Liver (tissue), 9 donors: ENCODE data around the gene POLD3. TPM values are rescaled to one million over a fixed set of nuclear protein-coding genes. Genes with fewer than 3 reads are reported as not detected.

Experiments used
- DNase-seq: peaks from one replicate; pipeline ENCODE4 v3.0.0-alpha.2; 2017; ENCODE audit warnings: low spot score
- H3K27ac ChIP-seq, 2 donors: one replicate each; pipeline ENCODE4 v1.7.0; 2013; ENCODE audit warnings: inconsistent platforms in 2 of 2, low read length in 2 of 2, control low read depth in 1 of 2, low read depth in 1 of 2, mild to moderate bottlenecking in 1 of 2
- H3K27me3 ChIP-seq, 4 donors: one replicate each; pipeline versions ENCODE4 v1.6.1 to v1.7.0; 2013; ENCODE audit warnings: low read length in 3 of 4, inconsistent platforms in 1 of 4, mild to moderate bottlenecking in 1 of 4, moderate library complexity in 1 of 4; ENCODE audit not compliant: control insufficient read depth in 4 of 4, insufficient read depth in 4 of 4
- H3K36me3 ChIP-seq, 4 donors: one replicate each; pipeline versions ENCODE4 v1.6.1 to v1.7.0; 2013; ENCODE audit warnings: low read length in 3 of 4, mild to moderate bottlenecking in 3 of 4, low read depth in 1 of 4, moderate library complexity in 1 of 4; ENCODE audit not compliant: control insufficient read depth in 4 of 4, insufficient read depth in 3 of 4
- H3K4me1 ChIP-seq, 4 donors: one replicate each; pipeline versions ENCODE4 v1.6.1 to v1.7.0; 2013; ENCODE audit warnings: low read length in 3 of 4, mild to moderate bottlenecking in 3 of 4, moderate library complexity in 1 of 4; ENCODE audit not compliant: control insufficient read depth in 4 of 4, insufficient read depth in 4 of 4
- H3K4me3 ChIP-seq, 3 donors: one replicate each; pipeline versions ENCODE4 v1.6.1 to v1.7.0; 2013; ENCODE audit warnings: low read length in 3 of 3, control low read depth in 1 of 3, low read depth in 1 of 3, mild to moderate bottlenecking in 1 of 3
- H3K9ac ChIP-seq, 2 donors: one replicate each; pipeline ENCODE4 v1.7.0; 2013; ENCODE audit warnings: low read length in 2 of 2, mild to moderate bottlenecking in 2 of 2, moderate library complexity in 2 of 2, control low read depth in 1 of 2, low read depth in 1 of 2
- H3K9me3 ChIP-seq, 4 donors: one replicate each; pipeline versions ENCODE4 v1.6.1 to v1.7.0; 2013; ENCODE audit warnings: low read length in 3 of 4; ENCODE audit not compliant: control insufficient read depth in 4 of 4
- EGR1 ChIP-seq, 2 donors: IDR thresholded peaks; 2 replicates each; pipeline ENCODE4 v1.6.1; 2016 to 2018; ENCODE audit warnings: antibody characterized with exemption in 2 of 2, low read depth in 2 of 2
- FOXA1 ChIP-seq: IDR thresholded peaks from 2 replicates; pipeline ENCODE4 v1.6.1; 2016; ENCODE audit warnings: antibody characterized with exemption
- FOXA2 ChIP-seq: IDR thresholded peaks from 2 replicates; pipeline ENCODE4 v1.6.1; 2016; ENCODE audit warnings: antibody characterized with exemption
- GABPA ChIP-seq, 2 donors: IDR thresholded peaks in 1 of 2; conservative IDR thresholded peaks in 1 of 2; 2 replicates each; pipeline ENCODE4 v1.6.1; 2016; ENCODE audit warnings: antibody characterized with exemption in 2 of 2, mild to moderate bottlenecking in 1 of 2, moderate library complexity in 1 of 2
- HNF4A ChIP-seq, 2 donors: conservative IDR thresholded peaks; 2 replicates each; pipeline ENCODE4 v1.6.1; 2016; ENCODE audit warnings: antibody characterized with exemption in 2 of 2, mild to moderate bottlenecking in 2 of 2
- HNF4G ChIP-seq: IDR thresholded peaks from 2 replicates; pipeline ENCODE4 v1.6.1; 2016; ENCODE audit warnings: antibody characterized with exemption
- JUND ChIP-seq, 2 donors: IDR thresholded peaks; 2 replicates each; pipeline ENCODE4 v1.6.1; 2016; ENCODE audit warnings: antibody characterized with exemption in 2 of 2
- MAX ChIP-seq: IDR thresholded peaks from 2 replicates; pipeline ENCODE4 v1.6.1; 2016; ENCODE audit warnings: antibody characterized with exemption
- NR2F2 ChIP-seq: IDR thresholded peaks from 2 replicates; pipeline ENCODE4 v1.6.1; 2016; ENCODE audit warnings: antibody characterized with exemption
- RAD21 ChIP-seq, 2 donors: IDR thresholded peaks; 2 replicates each; pipeline ENCODE4 v1.6.1; 2016; ENCODE audit warnings: antibody characterized with exemption in 2 of 2, mild to moderate bottlenecking in 2 of 2
- RXRA ChIP-seq, 2 donors: IDR thresholded peaks; 2 replicates each; pipeline ENCODE4 v1.6.1; 2017 to 2018; ENCODE audit warnings: antibody characterized with exemption in 2 of 2, mild to moderate bottlenecking in 1 of 2
- SP1 ChIP-seq: IDR thresholded peaks from 2 replicates; pipeline ENCODE4 v1.6.1; 2018; ENCODE audit warnings: antibody characterized with exemption, mild to moderate bottlenecking
- TAF1 ChIP-seq: conservative IDR thresholded peaks from 2 replicates; pipeline ENCODE4 v1.6.1; 2016; ENCODE audit warnings: antibody characterized with exemption, mild to moderate bottlenecking
- YY1 ChIP-seq: IDR thresholded peaks from 2 replicates; pipeline ENCODE4 v1.6.1; 2016; ENCODE audit warnings: antibody characterized with exemption, mild to moderate bottlenecking
- WGBS: extraction: QIAGEN DNeasy Blood & Tissue Kit; methylation state at CpG from one replicate; pipeline ENCODE4 v1.1.7; 2013; 5-methylcytosine and 5-hydroxymethylcytosine counted together
- polyA plus RNA-seq, 2 donors: library from polyadenylated mRNA; stranded (reverse) in 1 of 2; unstranded in 1 of 2; fragments of 200-250 nt in 1 of 2; fragments of >200 nt in 1 of 2; fragmentation: Nextera tagmentation in 1 of 2; extraction: Ambion mirVana in 1 of 2; gene quantifications; one replicate each; pipeline versions ENCODE4 v1.2.1 to v1.2.3, GENCODE V29; 2013 to 2015
- total RNA-seq, 2 donors: library from RNA; depleted of rRNA; stranded (reverse); fragments of >200 nt; gene quantifications; one replicate each; pipeline ENCODE4 v1.2.3, GENCODE V29; 2014
- TF ChIP-seq, protein P1 (sequence below): IDR thresholded peaks from 2 replicates; pipeline ENCODE4 v1.6.1; 2016; ENCODE audit warnings: antibody characterized with exemption
- TF ChIP-seq, protein P2 (sequence below): IDR thresholded peaks from 2 replicates; pipeline ENCODE4 v1.6.1; 2016; ENCODE audit warnings: antibody characterized with exemption, mild to moderate bottlenecking
- TF ChIP-seq, protein P3 (sequence below): fragments of 150-350 bp; IDR thresholded peaks from 2 replicates; pipeline ENCODE4 v1.5.1; 2017; ENCODE audit warnings: improper control_type of control experiment, low read depth, low read length; ENCODE audit not compliant: missing input control
- TF ChIP-seq, protein P4 (sequence below): IDR thresholded peaks from 2 replicates; pipeline ENCODE4 v1.6.1; 2016; ENCODE audit warnings: antibody characterized with exemption
- donor health status: healthy.
- donor health status: healthy.
- donor health status: healthy.
- donor health status: healthy.
- donor health status: healthy.

Gene POLD3
- total and polyA plus RNA-seq, 4 donors, result 3.0 to 8.3 (median 5.0) TPM

DNA sequence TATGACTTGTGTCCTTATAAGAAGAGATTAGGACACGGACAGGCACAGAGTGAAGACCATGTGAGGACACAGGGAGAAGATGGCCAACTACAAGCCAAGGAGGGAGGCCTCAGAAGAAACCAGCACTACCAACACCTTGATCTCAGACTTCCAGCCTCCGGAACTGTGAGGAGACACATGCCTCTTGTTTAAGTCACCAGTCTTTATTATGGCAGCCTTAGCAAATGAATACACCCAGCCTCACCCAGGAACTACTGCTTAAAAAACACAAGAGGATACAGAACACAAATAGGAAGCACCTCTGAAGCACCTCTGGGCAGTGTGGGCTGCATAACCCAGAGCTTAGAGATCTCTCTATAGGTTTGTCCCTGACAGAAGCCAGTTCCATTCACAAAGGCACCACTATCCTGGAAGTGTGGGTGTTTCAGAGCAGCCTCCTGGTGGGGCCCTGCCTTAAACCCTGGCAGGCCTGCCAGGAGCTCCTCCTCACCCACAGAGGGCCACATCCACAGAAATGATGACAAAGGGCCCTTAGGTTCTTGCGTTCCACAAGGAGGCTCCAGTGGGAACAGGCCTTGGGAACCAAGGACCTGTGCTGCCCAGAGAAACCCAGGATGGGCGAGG is 80.1 kb downstream of the POLD3 start:
- Histone ChIP-seq H3K27me3 (no peaks in the 10 kb centered on the region), H3K27ac (peak overlapping the region in 1 of 2 donors; percentile 29), H3K4me3 (no peak overlapping the region), H3K36me3 (no peaks in the 10 kb centered on the region), H3K9ac (peak overlapping the region in 1 of 2 donors; percentile 71), H3K4me1 (peaks cover 0 to 7% (median 2%) of the 10 kb centered on the region in 4 donors), H3K9me3 (no peaks in the 10 kb centered on the region)
- peak; percentile 24 for DNase-seq
- WGBS, result 71% methylated on average over 4 of the region's 4 CpGs
- no peak for TF ChIP-seq GABPA (IDR thresholded peaks at IDR 0.05 in 1 of 2, conservative IDR thresholded peaks at IDR 0.05 in 1 of 2)
- TF ChIP-seq TAF1, result no peak
- no peak for TF ChIP-seq RAD21 (IDR thresholded peaks at IDR 0.05)
- no peak for TF ChIP-seq SP1
- TF ChIP-seq HNF4A (conservative IDR thresholded peaks at IDR 0.05), result no peak
- TF ChIP-seq, protein P1, sequence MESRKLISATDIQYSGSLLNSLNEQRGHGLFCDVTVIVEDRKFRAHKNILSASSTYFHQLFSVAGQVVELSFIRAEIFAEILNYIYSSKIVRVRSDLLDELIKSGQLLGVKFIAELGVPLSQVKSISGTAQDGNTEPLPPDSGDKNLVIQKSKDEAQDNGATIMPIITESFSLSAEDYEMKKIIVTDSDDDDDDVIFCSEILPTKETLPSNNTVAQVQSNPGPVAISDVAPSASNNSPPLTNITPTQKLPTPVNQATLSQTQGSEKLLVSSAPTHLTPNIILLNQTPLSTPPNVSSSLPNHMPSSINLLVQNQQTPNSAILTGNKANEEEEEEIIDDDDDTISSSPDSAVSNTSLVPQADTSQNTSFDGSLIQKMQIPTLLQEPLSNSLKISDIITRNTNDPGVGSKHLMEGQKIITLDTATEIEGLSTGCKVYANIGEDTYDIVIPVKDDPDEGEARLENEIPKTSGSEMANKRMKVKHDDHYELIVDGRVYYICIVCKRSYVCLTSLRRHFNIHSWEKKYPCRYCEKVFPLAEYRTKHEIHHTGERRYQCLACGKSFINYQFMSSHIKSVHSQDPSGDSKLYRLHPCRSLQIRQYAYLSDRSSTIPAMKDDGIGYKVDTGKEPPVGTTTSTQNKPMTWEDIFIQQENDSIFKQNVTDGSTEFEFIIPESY, result no peak
- no peak for TF ChIP-seq MAX
- TF ChIP-seq, protein P2, sequence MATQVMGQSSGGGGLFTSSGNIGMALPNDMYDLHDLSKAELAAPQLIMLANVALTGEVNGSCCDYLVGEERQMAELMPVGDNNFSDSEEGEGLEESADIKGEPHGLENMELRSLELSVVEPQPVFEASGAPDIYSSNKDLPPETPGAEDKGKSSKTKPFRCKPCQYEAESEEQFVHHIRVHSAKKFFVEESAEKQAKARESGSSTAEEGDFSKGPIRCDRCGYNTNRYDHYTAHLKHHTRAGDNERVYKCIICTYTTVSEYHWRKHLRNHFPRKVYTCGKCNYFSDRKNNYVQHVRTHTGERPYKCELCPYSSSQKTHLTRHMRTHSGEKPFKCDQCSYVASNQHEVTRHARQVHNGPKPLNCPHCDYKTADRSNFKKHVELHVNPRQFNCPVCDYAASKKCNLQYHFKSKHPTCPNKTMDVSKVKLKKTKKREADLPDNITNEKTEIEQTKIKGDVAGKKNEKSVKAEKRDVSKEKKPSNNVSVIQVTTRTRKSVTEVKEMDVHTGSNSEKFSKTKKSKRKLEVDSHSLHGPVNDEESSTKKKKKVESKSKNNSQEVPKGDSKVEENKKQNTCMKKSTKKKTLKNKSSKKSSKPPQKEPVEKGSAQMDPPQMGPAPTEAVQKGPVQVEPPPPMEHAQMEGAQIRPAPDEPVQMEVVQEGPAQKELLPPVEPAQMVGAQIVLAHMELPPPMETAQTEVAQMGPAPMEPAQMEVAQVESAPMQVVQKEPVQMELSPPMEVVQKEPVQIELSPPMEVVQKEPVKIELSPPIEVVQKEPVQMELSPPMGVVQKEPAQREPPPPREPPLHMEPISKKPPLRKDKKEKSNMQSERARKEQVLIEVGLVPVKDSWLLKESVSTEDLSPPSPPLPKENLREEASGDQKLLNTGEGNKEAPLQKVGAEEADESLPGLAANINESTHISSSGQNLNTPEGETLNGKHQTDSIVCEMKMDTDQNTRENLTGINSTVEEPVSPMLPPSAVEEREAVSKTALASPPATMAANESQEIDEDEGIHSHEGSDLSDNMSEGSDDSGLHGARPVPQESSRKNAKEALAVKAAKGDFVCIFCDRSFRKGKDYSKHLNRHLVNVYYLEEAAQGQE, result no peak
- TF ChIP-seq, protein P3, sequence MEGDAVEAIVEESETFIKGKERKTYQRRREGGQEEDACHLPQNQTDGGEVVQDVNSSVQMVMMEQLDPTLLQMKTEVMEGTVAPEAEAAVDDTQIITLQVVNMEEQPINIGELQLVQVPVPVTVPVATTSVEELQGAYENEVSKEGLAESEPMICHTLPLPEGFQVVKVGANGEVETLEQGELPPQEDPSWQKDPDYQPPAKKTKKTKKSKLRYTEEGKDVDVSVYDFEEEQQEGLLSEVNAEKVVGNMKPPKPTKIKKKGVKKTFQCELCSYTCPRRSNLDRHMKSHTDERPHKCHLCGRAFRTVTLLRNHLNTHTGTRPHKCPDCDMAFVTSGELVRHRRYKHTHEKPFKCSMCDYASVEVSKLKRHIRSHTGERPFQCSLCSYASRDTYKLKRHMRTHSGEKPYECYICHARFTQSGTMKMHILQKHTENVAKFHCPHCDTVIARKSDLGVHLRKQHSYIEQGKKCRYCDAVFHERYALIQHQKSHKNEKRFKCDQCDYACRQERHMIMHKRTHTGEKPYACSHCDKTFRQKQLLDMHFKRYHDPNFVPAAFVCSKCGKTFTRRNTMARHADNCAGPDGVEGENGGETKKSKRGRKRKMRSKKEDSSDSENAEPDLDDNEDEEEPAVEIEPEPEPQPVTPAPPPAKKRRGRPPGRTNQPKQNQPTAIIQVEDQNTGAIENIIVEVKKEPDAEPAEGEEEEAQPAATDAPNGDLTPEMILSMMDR, result no peak
- TF ChIP-seq HNF4G, result no peak
- TF ChIP-seq NR2F2, result no peak
- no peak for TF ChIP-seq YY1
- TF ChIP-seq FOXA1, result no peak
- TF ChIP-seq FOXA2, result no peak
- TF ChIP-seq, protein P4, sequence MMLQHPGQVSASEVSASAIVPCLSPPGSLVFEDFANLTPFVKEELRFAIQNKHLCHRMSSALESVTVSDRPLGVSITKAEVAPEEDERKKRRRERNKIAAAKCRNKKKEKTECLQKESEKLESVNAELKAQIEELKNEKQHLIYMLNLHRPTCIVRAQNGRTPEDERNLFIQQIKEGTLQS, result no peak
- TF ChIP-seq JUND (IDR thresholded peaks at IDR 0.05), result no peak
- no peak for TF ChIP-seq EGR1 (IDR thresholded peaks at IDR 0.05; ENCODE audit: low read depth in 2 of 2)
- TF ChIP-seq RXRA (IDR thresholded peaks at IDR 0.05), result no peak
